ENCODE results near the gene IGSF6. TPM values are rescaled to one million over a fixed set of nuclear protein-coding genes. Genes with fewer than 3 reads are reported as not detected.
A peak's percentile ranks its signal among the peaks of the same experiment; 100 is the strongest.

IGSF6 gene
- total and polyA plus RNA-seq, 2 of the 4 experiments (the other 2 are of a cell fraction), result not detected

DNA sequence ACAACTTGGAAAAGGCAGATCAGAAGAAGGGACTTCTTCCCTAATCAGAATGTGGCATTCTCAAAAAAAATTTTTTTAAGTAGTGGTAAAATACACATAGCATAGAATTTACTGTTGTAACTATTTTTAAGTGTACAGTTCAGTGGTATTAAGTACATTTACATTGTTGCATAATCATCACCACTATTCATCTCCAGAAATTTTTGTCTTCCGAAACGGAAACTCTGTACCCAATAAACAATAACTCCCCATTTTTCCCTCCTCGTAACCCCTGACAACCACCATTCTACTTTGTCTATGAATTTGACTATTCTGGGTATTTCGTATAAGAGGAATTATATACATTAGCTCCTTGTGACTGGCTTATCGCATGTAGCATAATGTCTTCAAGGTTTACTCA, 34.1 kb downstream of the IGSF6 start:
- Histone ChIP-seq H2BK5ac (ENCODE audit: low read depth, low read length, poor library complexity, severe bottlenecking) (no peak overlapping the region), H4K91ac (ENCODE audit: insufficient read depth, low read depth, low read length) (no peak overlapping the region), H3K9me1 (ENCODE audit: insufficient read depth, low read length) (no peaks in the 10 kb centered on the region), H2AK9ac (replicated peaks; ENCODE audit: low read depth, low read length, poor library complexity) (no peak overlapping the region), H3K4me1 (ENCODE audit: control insufficient read depth, insufficient read depth, low read length) (no peaks in the 10 kb centered on the region), H4K20me1 (ENCODE audit: insufficient read depth, low read length) (0 out of 2 replicates have a peak, but pooled peaks cover 3% of the 10 kb centered on the region), H3K4me3 (ENCODE audit: insufficient read depth, low read depth, low read length) (no peak overlapping the region), H3K27me3 (ENCODE audit: control insufficient read depth, insufficient read depth, low read length) (no peaks in the 10 kb centered on the region), H3K23ac (ENCODE audit: low read depth, low read length) (no peak overlapping the region), H3K9me3 (ENCODE audit: control insufficient read depth, insufficient read depth, low read length) (no peaks in the 10 kb centered on the region), H2BK15ac (ENCODE audit: low read depth, low read length) (no peak overlapping the region), H3K27ac (ENCODE audit: insufficient read depth, low read length) (no peak overlapping the region), H2BK20ac (ENCODE audit: low read depth, low read length) (no peak overlapping the region), H3K56ac (ENCODE audit: extremely low read depth, insufficient read depth, low read length) (no peak overlapping the region), H3K4ac (ENCODE audit: low read depth, low read length) (no peak overlapping the region), H2AFZ (replicated peaks; ENCODE audit: low read length, poor library complexity) (no peak overlapping the region), H4K8ac (ENCODE audit: low read depth in 2 of 2, low read length in 2 of 2) (no peak overlapping the region), H4K5ac (ENCODE audit: low read depth, low read length) (no peak overlapping the region), H3K14ac (replicated peaks; ENCODE audit: low read depth, low read length) (no peak overlapping the region), H3K4me2 (ENCODE audit: low read depth, low read length) (no peak overlapping the region), H2BK120ac (ENCODE audit: low read depth, low read length) (no peak overlapping the region), H3K36me3 (ENCODE audit: control insufficient read depth, insufficient read depth, low read length) (peaks cover 6% of the 10 kb centered on the region; the same call in 1 of the 2 replicates), H2AK5ac (ENCODE audit: low read depth, low read length) (no peak overlapping the region), H3K18ac (ENCODE audit: low read depth, low read length) (no peak overlapping the region), H3K79me1 (ENCODE audit: low read depth in 1 of 2, low read length in 2 of 2) (peaks cover 44 to 57% of the 10 kb centered on the region in 2 experiments), H3K9ac (ENCODE audit: low read depth, low read length) (no peak overlapping the region)
- no peak for ATAC-seq (ENCODE audit: low read depth)
- dilution Hi-C loops (cut with HindIII; ENCODE audit: low sequenced_read_pairs, unreplicated experiment) (no loop called here), in situ Hi-C loops (cut with MboI; ENCODE audit: low sequenced_read_pairs) (no loop called here), intact Hi-C loops (cut with micrococcal nuclease) (no loop called here)
- WGBS, 2 experiments (ENCODE audit: extremely low coverage in 2 of 2, insufficient read length in 1 of 2), result no CpG with 5 or more reads among the region's 5 CpGs
- ChIA-PET CTCF (no interaction called here), POLR2A (ENCODE audit: unreplicated experiment) (no interaction called here)
- TF ChIP-seq CEBPB (IDR thresholded peaks at IDR 0.05; ENCODE audit: low read depth, low read length) (peak; percentile 32; the same call in 1 of the 2 replicates), RAD21 (IDR thresholded peaks at IDR 0.05; ENCODE audit: low read length) (no peak)
- no peak for DNase-seq
- no TSS peak for BruUV-seq (replicated peaks)

All from IMR-90 (cell line).